GM18502 (cell line): ENCODE measurements around the gene XXYLT1.
"Not testable (repeated sequence)": the region's sequence is repeated elsewhere in the genome, so short reads cannot be mapped to it uniquely, and the experiment has no call there.

Source experiments
- ATAC-seq: cut with Tn5 transposase; IDR thresholded peaks from one replicate; pipeline ENCODE4 v1.9.1; 2021; ENCODE audit warnings: mild to moderate bottlenecking; ENCODE audit not compliant: unreplicated experiment, poor library complexity

The XXYLT1 gene

DNA sequence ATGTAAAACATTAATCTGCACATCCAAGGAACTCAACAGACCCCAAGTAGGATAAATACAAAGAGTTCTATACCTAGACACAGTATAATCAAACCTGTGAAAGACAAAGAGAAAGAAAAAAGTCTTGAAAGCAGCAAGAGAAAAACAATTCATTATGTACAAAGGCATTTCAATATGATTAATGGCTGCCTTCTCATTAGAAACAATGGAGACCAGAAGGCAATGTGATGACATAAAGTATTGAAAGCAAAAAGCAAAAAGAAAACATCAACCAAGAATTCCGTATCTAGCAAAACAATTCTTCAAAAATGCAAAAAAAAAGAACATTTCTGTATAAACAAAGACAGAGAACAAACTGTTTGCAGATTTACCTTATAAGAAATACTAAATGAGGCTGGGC, 81.1 kb downstream of the XXYLT1 start:
- no peak for ATAC-seq

DNA sequence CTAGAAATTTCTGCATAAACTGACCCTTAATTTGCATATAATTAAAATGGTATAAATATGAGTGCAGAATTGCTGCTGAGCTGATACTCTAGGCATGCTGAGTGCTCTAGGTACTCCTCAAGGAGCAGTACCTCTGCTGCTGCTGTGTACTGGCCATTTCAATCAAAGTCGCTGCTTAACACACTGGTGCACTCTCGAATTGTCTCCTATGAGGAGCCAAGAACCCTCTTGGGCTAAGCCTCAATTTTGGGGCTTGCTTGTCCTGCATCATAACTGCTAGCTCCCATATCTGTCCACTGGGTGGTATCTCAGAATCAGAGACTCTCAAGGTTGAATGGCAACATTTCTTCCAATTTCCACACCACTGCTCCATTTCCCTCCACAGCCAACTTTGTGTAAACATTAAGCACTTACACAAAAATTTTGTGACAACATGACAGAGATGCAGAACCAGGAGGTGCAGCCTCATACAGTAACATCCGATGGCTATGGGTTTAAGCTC, 82.5 kb downstream of the XXYLT1 start:
- ATAC-seq, result no peak

DNA sequence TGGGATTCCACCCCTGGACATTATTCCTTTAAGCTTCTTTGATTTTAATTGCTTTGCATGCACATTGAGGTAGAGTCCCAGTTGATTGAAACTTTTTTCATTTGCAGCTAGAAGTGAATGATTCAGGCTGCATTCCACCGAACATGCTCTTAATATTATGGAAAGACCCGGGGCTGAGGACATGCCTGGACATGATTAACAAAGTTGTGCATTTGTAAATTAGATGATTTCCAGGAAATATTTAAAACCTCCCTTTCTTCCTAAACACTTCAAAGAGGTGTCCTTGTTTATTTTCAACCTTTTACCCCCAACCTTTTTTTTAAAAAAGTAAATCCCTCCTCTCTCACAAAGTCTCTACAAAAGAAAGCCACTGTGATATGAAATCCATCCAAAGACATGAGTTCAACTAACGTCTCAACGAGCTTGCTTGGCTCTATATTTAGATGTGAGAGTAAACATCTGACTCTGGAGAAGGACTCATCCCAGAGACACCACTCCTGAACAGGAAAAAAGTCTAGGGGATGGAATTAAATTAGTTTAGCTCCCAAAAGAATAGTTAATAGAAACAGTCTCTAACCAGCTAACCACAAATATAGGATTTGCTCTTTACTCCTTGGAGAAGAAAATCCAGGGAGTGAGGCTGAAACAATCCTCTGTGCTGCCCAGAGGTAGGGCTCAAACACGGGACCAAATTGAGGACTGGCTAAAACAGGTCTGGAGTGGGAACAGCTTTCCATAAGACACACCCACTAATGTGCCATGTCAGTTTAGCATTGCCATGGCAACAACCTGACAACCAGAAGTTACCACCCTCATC, 83.1 kb downstream of the XXYLT1 start:
- no peak for ATAC-seq

DNA sequence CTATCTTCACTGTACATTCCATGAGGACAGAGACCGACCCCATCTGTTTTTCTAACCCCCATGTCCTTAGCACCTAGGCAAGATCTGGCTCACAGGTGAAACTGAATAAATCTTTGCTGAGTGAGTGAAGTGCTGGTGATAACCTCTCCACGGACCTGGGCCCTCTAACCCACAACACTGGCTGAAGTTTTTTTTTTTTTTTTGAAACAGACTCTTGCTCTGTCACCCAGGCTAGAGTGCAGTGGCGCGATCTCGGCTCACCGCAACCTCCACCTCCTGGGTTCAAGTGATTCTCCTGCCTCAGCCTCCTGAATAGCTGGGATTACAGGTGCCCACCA, 84.3 kb downstream of the XXYLT1 start:
- not testable (repeated sequence) for ATAC-seq

DNA sequence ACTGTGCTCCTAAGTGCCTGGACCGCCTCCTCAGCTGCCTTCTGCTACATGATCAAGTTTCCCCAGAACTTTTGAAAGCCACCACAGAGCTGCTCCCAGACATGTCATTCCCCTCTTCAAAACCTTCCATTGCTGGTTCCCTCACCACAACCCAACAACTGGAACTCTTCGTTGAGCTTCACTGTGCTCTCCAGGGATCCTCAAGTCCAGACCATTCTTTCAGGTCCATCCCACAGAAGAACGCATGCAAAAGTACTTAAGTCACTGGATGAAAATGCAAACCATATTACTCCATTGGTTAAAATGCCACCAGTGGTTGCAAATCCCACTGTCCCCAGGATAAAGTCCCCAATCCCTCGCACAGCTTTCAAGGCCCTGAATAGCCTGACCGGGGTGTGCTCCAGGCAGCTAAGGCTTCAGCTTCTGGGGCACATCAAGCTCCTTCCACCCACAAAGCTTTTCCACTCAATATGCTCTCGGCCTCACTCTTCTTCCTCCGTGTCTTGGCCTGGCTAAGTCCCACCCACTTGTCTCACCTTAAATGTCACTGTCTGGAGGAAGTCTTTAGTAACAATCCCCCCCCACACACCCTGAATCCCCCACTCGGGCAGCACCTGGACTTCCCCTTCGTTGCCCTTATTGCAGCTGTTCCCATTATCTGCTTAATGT, 84.8 kb downstream of the XXYLT1 start:
- no peak for ATAC-seq

DNA sequence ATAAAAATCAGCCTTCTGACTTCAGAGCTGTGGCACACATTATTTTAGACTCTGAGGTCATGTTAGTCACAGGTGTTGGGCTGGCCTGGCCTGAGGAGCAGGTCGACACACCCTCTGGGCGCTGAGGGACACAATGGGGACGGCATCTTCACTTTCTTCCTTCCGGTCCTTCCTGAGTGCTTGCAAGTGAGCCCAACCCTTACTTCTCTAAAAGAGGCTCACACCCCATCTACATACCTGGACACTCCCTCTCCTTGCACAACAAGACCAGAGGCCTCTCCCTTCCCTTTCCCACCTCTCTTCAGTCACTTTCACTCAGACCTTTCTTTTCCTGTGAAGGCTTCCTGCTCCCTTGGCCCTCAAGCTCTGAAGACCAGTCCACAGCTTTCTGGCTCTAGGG, 85.4 kb downstream of the XXYLT1 start:
- no peak for ATAC-seq

DNA sequence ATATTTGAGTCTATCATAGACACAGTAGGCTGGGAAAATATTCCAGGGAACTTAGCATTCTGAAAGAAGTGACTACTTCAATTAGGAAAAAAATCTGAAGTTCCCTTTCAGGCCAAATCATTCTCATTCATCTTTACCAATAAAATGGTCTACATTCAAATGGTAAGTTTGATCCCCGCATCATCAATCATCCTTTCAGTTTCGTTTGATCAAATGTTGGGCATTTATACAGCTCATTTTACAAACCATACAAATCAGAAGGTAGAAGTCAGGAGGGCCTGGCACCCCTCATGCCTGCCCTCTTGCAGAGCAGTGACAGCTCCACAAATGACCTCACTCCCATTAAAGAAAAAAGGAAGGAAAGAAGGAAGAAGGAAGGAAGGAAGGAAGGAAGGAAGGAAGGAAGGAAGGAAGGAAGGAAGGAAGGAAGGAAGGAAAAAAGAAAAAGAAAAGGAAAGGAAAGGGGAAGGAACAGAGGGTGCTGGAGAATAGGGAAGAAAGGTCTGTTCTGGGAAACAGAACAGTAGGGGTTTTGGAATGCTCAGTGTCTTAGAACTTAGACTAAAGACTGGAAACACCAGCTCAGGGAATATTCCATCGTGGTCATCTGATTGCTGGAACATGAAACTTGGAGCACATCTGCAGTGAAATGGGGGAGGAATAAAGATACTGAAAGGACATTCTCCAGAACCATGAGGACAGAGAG, 86.1 kb downstream of the XXYLT1 start:
- no peak for ATAC-seq

DNA sequence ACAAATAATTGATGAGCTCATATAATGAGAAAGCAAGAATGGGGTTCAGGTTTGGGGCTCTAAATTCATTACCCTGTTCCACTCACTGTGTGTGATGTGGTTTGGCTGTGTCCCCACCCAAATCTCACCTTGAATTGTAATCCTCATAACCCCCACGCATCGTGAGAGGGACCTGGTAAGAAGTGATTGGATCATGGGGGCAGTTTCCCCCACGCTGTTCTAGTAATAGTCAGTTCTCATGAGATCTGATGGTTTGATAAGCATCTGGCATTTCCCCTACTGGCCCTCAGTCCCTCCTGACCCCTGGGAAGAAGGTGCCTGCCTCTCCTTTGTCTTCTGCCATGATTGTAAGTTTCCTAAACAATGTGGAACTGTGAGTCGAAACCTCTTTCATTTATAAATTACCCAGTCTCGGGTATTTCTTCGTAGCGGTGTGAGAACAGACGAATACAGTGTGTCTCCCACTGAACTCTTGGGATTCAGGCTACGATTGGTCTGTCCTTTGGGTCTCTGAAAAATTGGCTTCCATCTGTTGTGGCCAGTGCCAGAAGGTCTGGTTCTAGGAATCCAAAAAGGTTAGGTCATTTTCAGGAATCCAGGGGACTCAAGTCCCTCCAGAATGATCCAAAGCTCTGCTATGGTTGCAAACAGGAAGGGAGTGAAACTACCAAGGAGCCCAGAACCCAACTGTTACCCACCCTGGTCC, 87.7 kb downstream of the XXYLT1 start:
- ATAC-seq, result no peak

DNA sequence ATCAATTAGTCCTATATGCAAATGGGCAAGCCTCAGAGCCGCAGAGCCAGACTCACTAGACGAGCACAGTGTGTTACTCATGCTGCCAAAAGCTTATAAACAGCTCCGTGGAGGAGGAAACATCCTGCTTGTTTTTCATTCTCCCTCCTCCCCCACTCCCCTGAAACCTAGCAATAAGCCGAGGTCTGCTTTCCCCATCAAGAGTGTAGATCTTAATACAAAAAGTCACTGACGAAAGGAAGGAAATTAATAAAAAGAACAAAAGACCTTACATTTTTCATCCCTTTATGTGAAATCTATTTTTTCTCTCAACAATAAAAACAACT, 88.5 kb downstream of the XXYLT1 start:
- ATAC-seq, result no peak

DNA sequence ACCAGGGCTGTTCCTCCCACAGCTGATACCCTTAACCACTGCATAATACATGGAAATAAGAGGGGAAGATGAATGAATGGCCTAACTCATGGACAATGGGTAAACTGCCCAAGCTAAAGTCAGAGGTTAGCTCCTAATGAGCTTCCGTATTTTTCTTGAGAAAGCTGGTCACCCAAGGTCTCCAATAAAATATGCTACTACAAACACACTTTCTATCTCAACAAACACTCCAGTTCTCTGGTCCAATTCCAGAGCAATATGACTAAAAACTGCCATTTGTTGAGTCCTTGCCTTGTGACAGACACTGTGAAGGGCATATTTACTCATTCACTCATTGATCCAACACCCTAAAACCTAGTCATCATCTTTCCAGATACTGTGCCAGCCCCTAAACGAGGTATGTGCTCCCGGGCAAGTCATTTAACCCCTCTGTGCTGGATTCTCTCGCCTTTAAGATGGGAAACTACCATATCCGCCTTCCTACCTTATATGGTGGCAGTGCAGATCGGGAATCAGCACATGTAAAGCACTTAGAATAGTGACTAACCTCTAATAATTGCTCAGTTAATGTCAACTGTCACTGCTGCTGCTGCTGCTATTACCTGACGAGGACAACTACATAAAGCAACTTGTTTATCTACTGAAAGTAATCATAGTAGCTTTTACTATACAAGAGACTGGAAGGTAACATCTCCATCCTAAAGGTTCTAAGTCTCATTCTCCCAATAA, 89.1 kb downstream of the XXYLT1 start:
- no peak for ATAC-seq

DNA sequence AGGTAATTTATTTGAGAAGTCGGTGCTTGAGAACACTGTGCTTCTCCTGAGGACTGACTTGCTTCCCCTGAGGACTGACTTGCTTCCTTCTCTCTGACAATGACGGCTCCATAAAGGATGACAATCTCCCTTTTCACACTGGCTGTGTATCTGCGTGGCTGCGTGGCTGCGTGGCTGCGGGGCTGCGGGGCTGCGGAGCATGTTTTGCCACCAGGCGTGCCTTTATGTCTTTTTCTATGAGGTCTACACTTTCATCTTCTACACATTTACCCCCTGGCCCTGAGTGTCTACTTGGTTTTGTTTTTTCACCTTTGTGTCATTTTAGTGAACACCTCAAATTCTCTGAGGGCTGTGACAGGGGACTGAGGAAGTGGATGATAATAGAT, 89.9 kb downstream of the XXYLT1 start:
- no peak for ATAC-seq

DNA sequence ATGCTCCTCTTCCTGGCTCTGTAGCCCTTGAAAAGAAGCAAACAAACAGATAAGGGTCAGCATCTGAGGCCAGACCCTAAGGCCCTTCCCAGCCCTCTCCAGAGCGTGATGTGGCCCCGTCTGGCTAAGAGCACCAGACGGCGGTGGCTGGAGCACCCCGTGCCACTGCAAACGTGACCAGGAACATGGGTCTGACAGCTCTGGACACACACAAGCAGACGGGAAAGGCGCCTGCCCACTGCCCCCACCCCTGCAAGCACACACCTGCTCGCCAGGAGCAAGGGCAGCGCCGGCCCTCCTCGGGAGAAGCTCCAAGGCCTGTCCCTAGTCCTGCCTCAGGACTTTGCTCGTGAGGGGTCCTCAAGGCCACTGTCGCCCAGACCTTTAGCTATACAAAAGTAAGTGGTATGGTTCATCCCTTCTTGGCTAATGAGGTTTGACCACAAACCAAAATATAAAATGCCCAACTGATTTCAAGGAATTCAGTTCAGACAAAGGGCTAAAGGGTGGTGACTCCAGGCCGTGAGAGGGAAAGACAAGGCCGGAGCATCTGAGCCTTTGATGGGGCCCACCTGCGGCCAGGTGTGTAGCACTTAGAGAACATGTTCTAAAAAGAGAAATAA, 90.4 kb downstream of the XXYLT1 start:
- ATAC-seq, result no peak

DNA sequence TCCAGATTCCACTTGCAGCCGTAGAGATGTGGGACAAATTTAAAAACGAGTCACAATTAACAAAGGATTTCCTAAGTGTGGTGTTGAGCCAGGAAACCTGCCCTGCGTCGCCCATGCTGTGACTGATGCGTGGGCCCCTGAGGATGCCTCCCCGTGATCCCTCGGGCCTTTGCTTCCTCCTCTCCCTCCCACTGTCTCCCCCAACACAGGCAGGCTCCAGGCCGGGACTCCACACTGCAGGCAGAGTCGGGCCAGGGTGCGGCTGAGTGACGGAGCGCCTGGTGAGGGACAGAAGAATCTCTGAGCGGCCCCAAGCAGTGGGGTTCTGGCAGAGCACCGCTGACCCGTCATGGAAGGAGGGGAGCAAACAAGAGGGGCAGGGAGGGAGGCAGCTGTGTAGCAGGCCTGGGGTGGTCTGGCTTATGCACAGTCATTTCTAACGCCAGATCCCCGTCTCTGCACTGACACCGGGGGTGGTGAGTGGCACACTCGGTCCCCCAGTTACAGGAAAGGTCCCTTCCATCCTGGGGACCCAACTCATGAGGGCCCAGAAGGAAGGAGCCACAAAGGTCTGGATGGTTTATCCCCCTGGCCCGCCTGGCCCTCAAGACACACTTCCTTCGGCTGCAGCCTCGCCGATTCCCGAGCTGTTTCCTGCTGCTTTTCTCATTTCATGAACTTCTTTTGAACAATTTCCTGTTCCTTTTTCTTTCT, 91.0 kb downstream of the XXYLT1 start:
- no peak for ATAC-seq

DNA sequence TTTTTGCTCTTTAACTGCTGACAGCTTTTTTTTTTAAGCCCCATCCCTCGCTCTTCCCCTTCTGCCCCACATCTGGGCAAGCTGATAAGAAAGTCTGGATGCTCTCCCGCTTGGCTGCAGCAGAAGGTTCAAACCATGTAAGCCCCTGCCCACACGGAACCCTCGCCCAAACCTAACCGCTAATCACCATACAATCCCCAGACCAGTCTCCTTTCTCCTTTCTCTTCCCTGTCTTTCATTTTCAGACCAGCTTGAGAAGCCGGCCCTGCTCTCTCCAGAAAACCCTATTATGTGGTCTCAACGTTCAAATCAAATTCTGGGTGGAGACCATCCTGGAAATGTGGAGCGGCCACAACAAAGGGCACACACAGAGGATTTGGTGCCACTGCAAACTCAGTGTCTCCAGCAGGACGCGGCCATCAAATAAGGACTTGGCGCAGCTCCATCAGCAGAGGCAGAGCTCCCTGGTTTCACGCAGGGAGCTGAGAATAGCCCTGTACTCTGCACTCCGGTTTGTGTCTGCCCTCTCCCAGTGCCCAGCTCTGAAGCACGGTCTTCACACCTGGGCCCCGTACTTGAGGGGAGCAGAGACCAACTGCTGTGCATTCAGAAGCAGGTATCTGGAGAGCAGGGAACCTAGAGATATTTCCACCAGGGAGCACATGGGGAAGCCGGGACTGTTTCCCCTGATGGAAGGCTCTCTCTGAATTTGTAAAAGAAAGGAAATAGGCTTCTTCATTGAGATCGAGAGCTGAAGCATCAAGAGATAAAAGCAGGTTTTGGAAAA, 92.6 kb downstream of the XXYLT1 start:
- ATAC-seq, result no peak

DNA sequence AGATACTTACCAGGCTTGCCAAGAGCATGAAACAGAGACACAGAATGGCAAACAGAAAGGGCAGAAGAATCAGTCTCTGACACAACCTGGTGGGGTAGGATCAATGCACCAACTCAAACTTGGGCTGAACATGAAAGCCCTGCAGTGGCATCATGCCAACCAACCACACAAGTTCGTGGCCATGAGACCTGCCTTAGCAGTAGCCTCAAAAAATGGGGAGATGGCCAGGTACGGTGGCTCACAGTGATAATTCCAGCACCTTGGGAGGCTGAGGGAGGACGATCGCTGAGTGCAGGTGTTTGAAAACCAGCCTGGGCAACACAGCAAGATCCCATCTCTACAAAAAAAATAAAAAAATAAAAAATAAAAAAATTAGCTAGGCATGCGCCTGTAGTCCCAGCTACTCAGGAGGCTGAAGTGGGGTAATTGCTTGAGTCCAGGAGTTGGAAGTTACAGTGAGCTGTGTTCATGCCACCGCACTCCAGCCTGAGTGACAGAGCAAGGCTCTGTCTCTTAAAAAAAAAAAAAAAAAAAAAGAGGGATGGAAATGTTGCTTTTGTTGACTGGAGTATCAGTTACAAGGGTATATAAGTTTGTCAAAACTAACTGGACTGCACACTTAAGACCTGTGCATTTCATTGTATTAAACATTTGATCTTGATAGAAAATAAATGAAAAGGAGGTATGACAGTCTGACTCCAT, 93.4 kb downstream of the XXYLT1 start:
- no peak for ATAC-seq

DNA sequence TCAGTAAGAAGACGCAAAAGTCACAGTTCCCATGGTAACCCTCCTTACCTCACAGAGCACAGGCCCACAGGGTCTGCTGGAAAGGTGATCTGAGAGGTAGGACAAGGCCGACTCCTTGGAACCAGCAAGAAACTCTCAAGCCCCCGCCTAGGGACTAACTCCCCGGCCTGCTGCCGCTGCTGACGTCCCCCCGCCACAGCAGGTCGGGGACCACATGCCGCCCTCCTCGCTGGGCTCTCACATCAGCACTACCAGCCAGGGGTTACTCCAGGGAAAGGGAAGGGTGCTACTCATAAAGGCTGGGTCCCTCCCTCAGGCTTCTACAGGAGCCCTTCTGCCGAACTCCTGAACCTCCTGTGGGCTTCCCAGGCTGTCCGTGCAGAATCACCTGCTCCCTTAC, 94.2 kb downstream of the XXYLT1 start:
- ATAC-seq, result no peak

DNA sequence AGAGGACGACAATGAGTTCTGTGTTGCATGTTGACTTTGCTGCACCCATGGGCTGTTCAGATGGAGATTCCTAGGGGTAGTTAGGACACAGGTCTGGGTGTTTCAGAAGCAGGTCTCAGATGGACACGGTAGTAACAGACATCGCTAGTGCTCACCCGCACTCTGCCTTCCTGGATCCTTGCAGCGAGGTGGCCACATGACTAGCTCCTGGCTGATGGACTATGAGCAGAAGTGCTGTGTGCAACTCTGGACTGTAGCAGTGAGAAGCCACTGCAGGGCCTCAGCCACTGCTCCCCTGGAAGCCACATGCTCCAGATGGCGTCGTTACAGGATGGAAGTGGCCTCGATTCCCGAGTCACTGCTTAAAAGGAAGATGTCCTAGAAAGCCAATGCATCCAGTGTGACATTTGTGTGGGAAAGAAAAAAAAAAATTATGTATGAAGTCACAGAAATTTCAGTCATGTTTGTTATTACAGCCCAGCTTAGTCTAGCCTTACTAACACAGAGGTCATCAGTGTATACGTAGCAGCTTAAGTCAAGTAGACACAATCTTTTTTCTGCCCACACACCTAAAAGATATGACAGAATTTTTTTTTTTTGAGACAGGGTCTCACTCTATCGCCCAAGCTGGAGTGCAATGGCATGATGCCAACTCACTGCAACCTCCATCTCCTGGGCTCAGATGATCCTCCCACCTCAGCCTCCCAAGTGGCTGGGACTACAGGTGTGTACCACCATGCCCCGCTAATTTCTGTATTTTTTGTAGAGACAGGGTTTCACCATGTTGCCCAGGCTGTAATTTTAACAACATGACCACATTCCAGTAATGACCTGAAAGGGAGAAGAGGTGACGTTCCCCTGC, 95.3 kb downstream of the XXYLT1 start:
- ATAC-seq, result no peak
